Neutrophil (primary cell): ENCODE data around the gene PDIA4.

Experiments
- H3K27ac ChIP-seq: fragments of 200-600 bp; sonication (generic); 2 replicates; pipeline ENCODE4 v1.5.1; 2016; ENCODE audit warnings: mild to moderate bottlenecking, moderate library complexity
- H3K27me3 ChIP-seq: fragments of 200-600 bp; sonication (generic); 2 replicates; pipeline ENCODE4 v1.6.0; 2016; ENCODE audit warnings: mild to moderate bottlenecking
- H3K36me3 ChIP-seq: fragments of 200-600 bp; sonication (generic); 2 replicates; pipeline ENCODE4 v1.5.1; 2017
- H3K4me1 ChIP-seq, 2 experiments: fragments of 200-600 bp in 1 of 2; sonication (generic) in 1 of 2; 1 replicate in 1 of 2; 2 replicates in 1 of 2; pipeline versions ENCODE4 v1.5.1 to v1.6.1; 2013 to 2016; ENCODE audit warnings: low read depth in 1 of 2, low read length in 1 of 2, mild to moderate bottlenecking in 1 of 2, moderate library complexity in 1 of 2; ENCODE audit not compliant: control insufficient read depth in 1 of 2, insufficient read depth in 1 of 2
- H3K4me3 ChIP-seq, 2 experiments: fragments of 200-600 bp in 1 of 2; sonication (generic) in 1 of 2; 1 replicate in 1 of 2; 2 replicates in 1 of 2; pipeline ENCODE4 v1.5.1; 2013 to 2016; ENCODE audit warnings: low read depth in 1 of 2, low read length in 1 of 2, mild to moderate bottlenecking in 1 of 2, moderate library complexity in 1 of 2
- H3K9me3 ChIP-seq: fragments of 200-600 bp; sonication (generic); 2 replicates; pipeline ENCODE4 v1.5.1; 2016
- TF ChIP-seq, protein P1 (sequence below): fragments of 200-600 bp; sonication (generic); IDR thresholded peaks from 2 replicates; pipeline ENCODE4 v1.5.1; 2016; ENCODE audit warnings: antibody characterized with exemption

PDIA4 gene

DNA sequence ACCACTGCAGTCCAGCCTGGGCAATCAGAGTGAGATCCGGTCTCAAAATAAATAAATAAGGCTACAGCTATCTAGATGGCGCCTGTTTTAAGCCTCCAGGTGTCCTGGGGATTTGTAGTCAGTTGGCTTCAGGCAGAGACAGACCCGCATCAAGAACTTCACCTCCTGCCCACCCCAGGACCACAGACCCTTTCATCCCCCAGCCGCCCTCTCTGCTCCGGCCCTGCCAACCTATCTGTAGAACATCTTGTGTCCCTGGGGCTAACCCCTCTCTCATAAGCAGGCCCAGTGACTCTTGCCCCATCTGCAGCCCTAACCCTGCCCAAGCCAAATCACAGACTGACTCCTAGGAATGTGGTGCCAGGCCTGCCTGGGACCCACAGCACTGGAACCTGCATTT is 17.9 kb downstream of the PDIA4 start:
- Histone ChIP-seq H3K27ac (no peak overlapping the region), H3K4me1 (peaks cover 0 to 5% of the 10 kb centered on the region in 2 experiments), H3K4me3 (no peak overlapping the region), H3K9me3 (no peaks in the 10 kb centered on the region), H3K27me3 (no peaks in the 10 kb centered on the region), H3K36me3 (peaks cover 50% of the 10 kb centered on the region)
- TF ChIP-seq, protein P1, sequence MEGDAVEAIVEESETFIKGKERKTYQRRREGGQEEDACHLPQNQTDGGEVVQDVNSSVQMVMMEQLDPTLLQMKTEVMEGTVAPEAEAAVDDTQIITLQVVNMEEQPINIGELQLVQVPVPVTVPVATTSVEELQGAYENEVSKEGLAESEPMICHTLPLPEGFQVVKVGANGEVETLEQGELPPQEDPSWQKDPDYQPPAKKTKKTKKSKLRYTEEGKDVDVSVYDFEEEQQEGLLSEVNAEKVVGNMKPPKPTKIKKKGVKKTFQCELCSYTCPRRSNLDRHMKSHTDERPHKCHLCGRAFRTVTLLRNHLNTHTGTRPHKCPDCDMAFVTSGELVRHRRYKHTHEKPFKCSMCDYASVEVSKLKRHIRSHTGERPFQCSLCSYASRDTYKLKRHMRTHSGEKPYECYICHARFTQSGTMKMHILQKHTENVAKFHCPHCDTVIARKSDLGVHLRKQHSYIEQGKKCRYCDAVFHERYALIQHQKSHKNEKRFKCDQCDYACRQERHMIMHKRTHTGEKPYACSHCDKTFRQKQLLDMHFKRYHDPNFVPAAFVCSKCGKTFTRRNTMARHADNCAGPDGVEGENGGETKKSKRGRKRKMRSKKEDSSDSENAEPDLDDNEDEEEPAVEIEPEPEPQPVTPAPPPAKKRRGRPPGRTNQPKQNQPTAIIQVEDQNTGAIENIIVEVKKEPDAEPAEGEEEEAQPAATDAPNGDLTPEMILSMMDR, result no peak

DNA sequence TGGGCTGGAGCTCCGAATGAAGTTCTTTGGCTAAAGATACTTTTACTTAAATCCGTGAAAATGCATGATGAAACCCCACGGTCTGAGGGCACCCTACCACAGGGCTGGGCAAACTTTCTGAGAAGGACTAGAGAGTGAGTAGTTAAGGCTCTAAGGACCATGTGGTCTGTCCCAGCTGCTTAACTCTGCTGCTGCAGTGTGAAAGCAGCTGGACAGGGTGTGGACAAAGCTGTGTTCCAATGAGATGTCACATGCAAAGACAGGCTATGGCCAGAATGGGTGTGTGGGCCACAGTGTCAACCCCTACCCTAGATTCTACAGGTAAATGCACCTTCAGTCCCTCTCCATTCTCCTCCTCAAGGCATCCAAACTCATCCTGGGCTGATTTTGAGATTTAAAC is 18.8 kb downstream of the PDIA4 start:
- Histone ChIP-seq H3K27ac (no peak overlapping the region), H3K9me3 (no peaks in the 10 kb centered on the region), H3K4me3 (no peak overlapping the region), H3K36me3 (peaks cover 43% of the 10 kb centered on the region), H3K4me1 (peaks cover 0 to 5% of the 10 kb centered on the region in 2 experiments), H3K27me3 (no peaks in the 10 kb centered on the region)
- TF ChIP-seq, protein P1, result no peak

DNA sequence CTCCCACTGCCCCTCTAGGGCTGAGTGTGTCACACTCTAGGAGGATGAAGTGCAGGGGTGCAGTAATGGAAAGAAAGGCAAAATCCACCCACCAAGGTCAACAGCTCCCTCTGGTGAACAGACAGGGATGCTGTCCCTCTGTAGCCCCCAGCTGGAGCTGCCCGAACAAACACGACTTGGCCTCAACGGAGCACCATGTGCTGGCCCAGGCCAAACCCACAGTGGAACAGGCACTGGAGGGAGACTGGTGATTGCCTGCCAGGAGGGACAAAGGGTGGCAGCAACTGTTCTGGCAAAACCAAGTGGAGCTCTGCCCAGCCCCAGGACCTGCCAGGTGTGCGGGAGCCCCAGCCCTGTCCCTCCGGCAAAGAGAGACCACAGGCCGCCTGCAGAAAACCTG is 20.7 kb downstream of the PDIA4 start:
- TF ChIP-seq, protein P1, result no peak
- Histone ChIP-seq H3K36me3 (peaks cover 38% of the 10 kb centered on the region), H3K4me1 (peaks cover 0 to 5% of the 10 kb centered on the region in 2 experiments), H3K9me3 (no peaks in the 10 kb centered on the region), H3K4me3 (no peak overlapping the region), H3K27ac (no peak overlapping the region), H3K27me3 (no peaks in the 10 kb centered on the region)

DNA sequence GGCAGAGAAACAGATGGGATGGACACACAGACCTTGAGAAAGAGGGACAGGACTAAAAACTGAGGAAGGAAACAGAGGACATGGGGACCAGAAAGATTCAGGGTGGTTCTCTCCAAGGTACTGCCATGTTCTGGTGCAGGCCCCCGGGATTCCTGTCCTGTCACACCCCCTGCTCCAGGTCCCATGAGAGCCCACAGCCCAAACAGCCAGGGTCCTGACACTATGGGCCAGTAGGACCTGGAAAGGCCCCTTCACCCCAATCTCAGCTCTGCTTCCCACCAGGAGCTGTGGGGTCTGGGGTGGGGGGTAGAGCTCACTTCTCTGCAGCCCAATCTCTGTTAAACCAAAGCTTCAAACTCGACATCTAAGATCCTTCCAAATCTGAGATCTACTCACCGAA is 21.2 kb downstream of the PDIA4 start:
- H3K9me3 ChIP-seq, result no peaks in the 10 kb centered on the region
- H3K36me3 ChIP-seq, result peaks cover 34% of the 10 kb centered on the region
- H3K4me3 ChIP-seq, result no peak overlapping the region
- H3K27ac ChIP-seq, result no peak overlapping the region
- TF ChIP-seq, protein P1, result no peak
- H3K4me1 ChIP-seq, result peaks cover 0 to 5% of the 10 kb centered on the region in 2 experiments
- no peaks in the 10 kb centered on the region for H3K27me3 ChIP-seq

DNA sequence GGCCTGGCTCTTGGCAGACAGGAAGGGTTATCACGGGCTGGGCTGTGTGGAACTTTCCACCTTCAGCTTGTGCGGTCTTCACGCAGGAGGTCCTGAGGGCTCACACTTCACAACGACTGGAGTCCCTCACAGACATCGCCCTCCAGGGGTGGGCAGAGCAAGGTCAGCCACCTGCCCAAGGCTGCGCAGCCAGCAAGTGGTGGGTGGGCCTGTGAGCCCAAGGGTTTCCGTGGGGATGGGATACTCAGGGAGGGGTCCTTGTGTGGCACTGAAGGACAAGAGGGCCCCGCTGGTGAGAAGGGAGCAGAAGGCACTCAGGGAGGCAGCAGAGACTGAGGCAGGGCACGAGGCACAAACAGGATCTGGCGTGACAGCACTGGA is 22.0 kb downstream of the PDIA4 start:
- no peak overlapping the region for H3K27ac ChIP-seq
- peaks cover 0 to 5% of the 10 kb centered on the region in 2 experiments for H3K4me1 ChIP-seq
- no peaks in the 10 kb centered on the region for H3K9me3 ChIP-seq
- TF ChIP-seq, protein P1, result no peak
- H3K36me3 ChIP-seq, result peaks cover 26% of the 10 kb centered on the region
- no peak overlapping the region for H3K4me3 ChIP-seq
- no peaks in the 10 kb centered on the region for H3K27me3 ChIP-seq
